Mammary epithelial cell (primary cell): Measurements from ENCODE around the gene ANKRD18B.
"Not testable (repeated sequence)": the region's sequence is repeated elsewhere in the genome, so short reads cannot be mapped to it uniquely, and the experiment has no call there.

Source experiments
- CTCF ChIP-seq, 2 donors: IDR thresholded peaks in 1 of 2; conservative IDR thresholded peaks in 1 of 2; 2 replicates each; pipeline ENCODE4 v1.5.1; 2011 to 2012; ENCODE audit warnings: inconsistent platforms in 2 of 2, low read length in 2 of 2, mild to moderate bottlenecking in 2 of 2, control low read depth in 1 of 2, low read depth in 1 of 2; ENCODE audit not compliant: insufficient read depth in 1 of 2; ENCODE audit errors: extremely low read depth in 1 of 2
- EZH2 ChIP-seq: IDR thresholded peaks from 2 replicates; pipeline ENCODE4 v1.6.1; 2012; ENCODE audit warnings: low read length, inconsistent platforms, borderline replicate concordance

GRCh38 chr9:33612410-33612809 is 88.4 kb downstream of the ANKRD18B start:
- not testable (repeated sequence) for TF ChIP-seq CTCF (conservative IDR thresholded peaks at IDR 0.05 in 1 of 2, IDR thresholded peaks at IDR 0.05 in 1 of 2; ENCODE audit: extremely low read depth in 1 of 2, insufficient read depth in 1 of 2, low read depth in 1 of 2, low read length in 2 of 2); EZH2
